ENCODE measurements around the gene IQCE.

The IQCE gene

GRCh38 chr7:2580636-2581035 is 21.9 kb downstream of the IQCE start:
- no peak overlapping the region for H3K4me2 ChIP-seq (ENCODE audit: low read depth, low read length)
- no peak for TF ChIP-seq EZH2phosphoT487 (IDR thresholded peaks at IDR 0.05; ENCODE audit: low read length)
- no peak for TF ChIP-seq CTCF (IDR thresholded peaks at IDR 0.05; ENCODE audit: low read length)
- no peak for TF ChIP-seq EZH2 (optimal IDR thresholded peaks at IDR 0.05; ENCODE audit: low read depth, low read length)

GRCh38 chr7:2582006-2582735 is 23.4 kb downstream of the IQCE start:
- DNase-seq, result no peak
- Histone ChIP-seq H3K27me3 (replicated peaks; ENCODE audit: insufficient read depth, low read length) (no peaks in the 10 kb centered on the region), H3K36me3 (replicated peaks; ENCODE audit: insufficient read depth, low read length) (no peaks in the 10 kb centered on the region), H3K79me2 (ENCODE audit: low read length) (no peaks in the 10 kb centered on the region), H3K9ac (ENCODE audit: low read length) (no peak overlapping the region), H3F3A (ENCODE audit: insufficient read depth, low read length) (no peaks in the 10 kb centered on the region), H3K9me2 (replicated peaks; ENCODE audit: insufficient read depth, low read length) (no peaks in the 10 kb centered on the region), H3K9me3 (replicated peaks; ENCODE audit: insufficient read depth, low read length) (no peaks in the 10 kb centered on the region), H4K20me1 (ENCODE audit: insufficient read depth, low read length) (no peaks in the 10 kb centered on the region), H3K27ac (ENCODE audit: low read length) (no peak overlapping the region), H2AFZ (ENCODE audit: low read length) (no peak overlapping the region), H3K4me2 (ENCODE audit: low read depth, low read length) (no peak overlapping the region), H3K4me1 (ENCODE audit: low read length) (no peaks in the 10 kb centered on the region), H3K4me3 (ENCODE audit: low read length) (no peak overlapping the region)
- TF ChIP-seq EZH2phosphoT487 (IDR thresholded peaks at IDR 0.05; ENCODE audit: low read length) (no peak), CTCF (IDR thresholded peaks at IDR 0.05; ENCODE audit: low read length) (no peak)

More at GRCh38 chr7:2580636-2581035, 21.9 kb downstream of the IQCE start:
- no peaks in the 10 kb centered on the region for H3K79me2 ChIP-seq (ENCODE audit: low read length)
- H3K36me3 ChIP-seq (replicated peaks; ENCODE audit: insufficient read depth, low read length), result no peaks in the 10 kb centered on the region
- H2AFZ ChIP-seq (ENCODE audit: low read length), result no peak overlapping the region
- DNase-seq, result no peak
- no peaks in the 10 kb centered on the region for H3K4me1 ChIP-seq (ENCODE audit: low read length)
- H4K20me1 ChIP-seq (ENCODE audit: insufficient read depth, low read length), result no peaks in the 10 kb centered on the region
- no peaks in the 10 kb centered on the region for H3K27me3 ChIP-seq (replicated peaks; ENCODE audit: insufficient read depth, low read length)
- no peak overlapping the region for H3K4me3 ChIP-seq (ENCODE audit: low read length)
- H3F3A ChIP-seq (ENCODE audit: insufficient read depth, low read length), result no peaks in the 10 kb centered on the region
- H3K9me3 ChIP-seq (replicated peaks; ENCODE audit: insufficient read depth, low read length), result no peaks in the 10 kb centered on the region
- no peak overlapping the region for H3K27ac ChIP-seq (ENCODE audit: low read length)
- H3K9me2 ChIP-seq (replicated peaks; ENCODE audit: insufficient read depth, low read length), result no peaks in the 10 kb centered on the region
- H3K9ac ChIP-seq (ENCODE audit: low read length), result no peak overlapping the region

- Histone ChIP-seq H3K4me1 (ENCODE audit: low read length) (no peaks in the 10 kb centered on the region), H3K9ac (ENCODE audit: low read length) (no peak overlapping the region), H3K79me2 (ENCODE audit: low read length) (no peaks in the 10 kb centered on the region), H4K20me1 (ENCODE audit: insufficient read depth, low read length) (no peaks in the 10 kb centered on the region), H3K4me2 (ENCODE audit: low read depth, low read length) (no peak overlapping the region), H3K27me3 (replicated peaks; ENCODE audit: insufficient read depth, low read length) (no peaks in the 10 kb centered on the region), H3F3A (ENCODE audit: insufficient read depth, low read length) (no peaks in the 10 kb centered on the region), H3K4me3 (ENCODE audit: low read length) (no peak overlapping the region), H3K27ac (ENCODE audit: low read length) (no peak overlapping the region), H3K9me3 (replicated peaks; ENCODE audit: insufficient read depth, low read length) (no peaks in the 10 kb centered on the region), H3K36me3 (replicated peaks; ENCODE audit: insufficient read depth, low read length) (no peaks in the 10 kb centered on the region), H3K9me2 (replicated peaks; ENCODE audit: insufficient read depth, low read length) (no peaks in the 10 kb centered on the region), H2AFZ (ENCODE audit: low read length) (no peak overlapping the region)
- no peak for TF ChIP-seq EZH2phosphoT487 (IDR thresholded peaks at IDR 0.05; ENCODE audit: low read length)
- no peak for TF ChIP-seq EZH2 (optimal IDR thresholded peaks at IDR 0.05; ENCODE audit: low read depth, low read length)
- no peak for DNase-seq
Measured at GRCh38 chr7:2583798-2584580, 25.2 kb downstream of the IQCE start.

All from MM.1S (cell line).